ENCODE data around the gene INCA1.
"Not testable (repeated sequence)": the region's sequence is repeated elsewhere in the genome, so short reads cannot be mapped to it uniquely, and the experiment has no call there.

Gene INCA1, protein sequence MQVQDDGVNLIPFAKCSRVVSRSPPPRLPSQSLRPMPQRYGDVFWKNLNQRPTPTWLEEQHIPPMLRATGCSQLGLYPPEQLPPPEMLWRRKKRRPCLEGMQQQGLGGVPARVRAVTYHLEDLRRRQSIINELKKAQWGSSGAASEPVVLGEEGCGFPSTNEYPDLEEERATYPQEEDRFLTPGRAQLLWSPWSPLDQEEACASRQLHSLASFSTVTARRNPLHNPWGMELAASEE

DNA sequence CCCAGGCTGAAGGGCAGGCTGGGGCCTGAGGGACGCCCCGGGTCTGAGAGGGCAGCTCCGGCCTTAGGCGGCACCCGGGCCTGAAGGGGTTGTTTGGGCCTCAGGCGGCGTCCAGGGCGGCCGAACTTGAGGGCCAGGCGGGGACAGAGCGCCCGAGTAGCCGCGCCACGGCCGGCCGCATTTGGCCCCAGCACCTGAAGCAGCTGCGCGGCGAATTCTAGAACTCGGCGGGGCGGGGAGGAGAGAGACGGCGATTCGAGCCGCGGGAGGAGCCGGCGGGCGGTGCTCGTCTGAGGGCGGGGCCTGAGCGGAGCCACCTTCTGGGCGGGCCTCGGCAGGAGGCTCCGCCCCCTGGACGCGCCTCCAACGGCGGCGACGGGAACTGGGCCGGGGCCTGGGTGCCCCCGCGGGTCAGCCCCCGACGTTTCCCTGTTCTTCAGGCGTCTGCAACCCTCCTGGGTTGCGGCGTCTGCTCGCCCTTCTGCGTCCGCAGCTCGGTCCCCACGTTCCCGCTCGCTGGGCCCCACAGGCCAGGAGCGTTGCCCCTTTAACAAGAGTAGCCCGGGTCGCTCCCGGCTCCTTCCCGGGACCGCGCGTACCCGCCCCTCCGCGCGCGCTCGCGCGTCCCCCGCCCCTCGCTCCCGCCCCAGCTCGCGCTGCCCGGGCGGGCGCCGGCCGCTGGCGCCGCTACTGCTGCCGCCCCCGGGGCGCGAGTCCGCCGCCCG lies at the start of gene INCA1, which contains the start of gene KIF1C:
TSS of gene INCA1 (minus strand) at position 221 of the 725 bp plus-strand sequence. CDS start 3,085 bp downstream, outside the sequence.
TSS of gene KIF1C (plus strand) at position 649 of the 725 bp plus-strand sequence. CDS start 2,297 bp downstream, outside the sequence.
- TF ChIP-seq POLR2A (IDR thresholded peaks at IDR 0.05; ENCODE audit: low read length) (peak; percentile 41), GATA1 (IDR thresholded peaks at IDR 0.05; ENCODE audit: low read depth, low read length) (no peak)
- peak; percentile 91 to 96 for DNase-seq

DNA sequence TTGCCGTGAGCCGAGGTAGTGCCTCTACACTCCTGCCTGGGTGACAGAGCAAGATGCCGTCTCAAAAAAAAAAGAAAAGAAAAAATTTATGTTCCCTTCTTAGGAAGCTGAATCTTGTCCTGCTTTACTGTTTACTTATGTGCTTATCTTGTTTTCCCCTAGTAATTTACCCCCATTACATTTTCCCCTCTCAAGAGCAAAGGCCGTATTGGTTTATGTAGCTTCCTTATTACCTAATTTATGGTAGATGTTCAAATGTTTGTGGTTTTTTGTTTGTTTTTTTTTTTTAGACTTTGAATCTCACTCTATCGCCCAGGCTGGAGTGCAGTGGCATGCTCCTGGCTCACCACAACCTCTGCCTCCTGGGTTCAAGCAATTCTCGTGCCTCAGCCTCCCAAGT lies 48.2 kb upstream of the INCA1 start:
- no peak for TF ChIP-seq POLR2A (IDR thresholded peaks at IDR 0.05; ENCODE audit: low read length)
- TF ChIP-seq GATA1 (IDR thresholded peaks at IDR 0.05; ENCODE audit: low read depth, low read length) = no peak
- no peak for DNase-seq

DNA sequence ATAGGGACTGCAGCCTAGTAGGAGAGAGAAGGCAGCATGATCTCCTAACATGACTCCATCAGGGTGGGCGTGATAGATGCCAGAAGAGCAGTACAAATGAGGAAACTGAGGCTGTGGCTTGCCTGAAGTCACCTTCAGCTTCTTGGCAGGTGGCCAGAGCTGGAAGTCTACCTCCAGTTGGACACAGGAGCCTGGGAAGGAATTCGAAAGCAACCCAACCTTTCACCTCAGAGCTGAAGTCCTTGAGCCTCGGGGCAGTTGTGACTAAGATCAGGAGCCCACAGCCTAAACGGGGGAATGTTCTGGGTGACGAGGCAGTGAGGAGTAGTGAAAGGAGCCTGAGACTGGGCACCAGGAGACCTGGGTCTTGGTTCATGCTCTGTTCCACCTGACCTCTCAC lies 47.3 kb upstream of the INCA1 start:
- no peak for DNase-seq
- TF ChIP-seq POLR2A (IDR thresholded peaks at IDR 0.05; ENCODE audit: low read length) (no peak), GATA1 (IDR thresholded peaks at IDR 0.05; ENCODE audit: low read depth, low read length) (no peak)

DNA sequence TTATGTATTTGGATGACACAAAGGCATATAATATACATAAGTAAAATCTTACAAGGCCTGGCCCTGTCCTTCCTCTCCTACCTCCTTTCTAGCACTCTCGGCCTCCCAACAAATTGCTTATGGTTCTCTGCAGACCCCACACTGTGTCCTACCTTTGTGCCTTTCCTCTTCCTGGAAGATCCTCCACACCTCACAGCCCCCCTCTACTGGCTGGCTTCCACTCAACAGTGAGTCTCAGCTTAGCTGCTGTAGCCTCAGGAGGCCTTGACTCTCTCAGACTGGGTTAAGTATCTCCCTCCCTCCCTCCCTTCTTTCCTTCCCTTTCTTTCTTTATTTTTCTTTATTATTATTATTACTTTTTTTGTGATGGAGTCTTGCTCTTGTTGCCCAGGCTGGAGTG lies 46.2 kb upstream of the INCA1 start:
- no peak for DNase-seq
- TF ChIP-seq GATA1 (IDR thresholded peaks at IDR 0.05; ENCODE audit: low read depth, low read length) (no peak), POLR2A (IDR thresholded peaks at IDR 0.05; ENCODE audit: low read length) (no peak)

DNA sequence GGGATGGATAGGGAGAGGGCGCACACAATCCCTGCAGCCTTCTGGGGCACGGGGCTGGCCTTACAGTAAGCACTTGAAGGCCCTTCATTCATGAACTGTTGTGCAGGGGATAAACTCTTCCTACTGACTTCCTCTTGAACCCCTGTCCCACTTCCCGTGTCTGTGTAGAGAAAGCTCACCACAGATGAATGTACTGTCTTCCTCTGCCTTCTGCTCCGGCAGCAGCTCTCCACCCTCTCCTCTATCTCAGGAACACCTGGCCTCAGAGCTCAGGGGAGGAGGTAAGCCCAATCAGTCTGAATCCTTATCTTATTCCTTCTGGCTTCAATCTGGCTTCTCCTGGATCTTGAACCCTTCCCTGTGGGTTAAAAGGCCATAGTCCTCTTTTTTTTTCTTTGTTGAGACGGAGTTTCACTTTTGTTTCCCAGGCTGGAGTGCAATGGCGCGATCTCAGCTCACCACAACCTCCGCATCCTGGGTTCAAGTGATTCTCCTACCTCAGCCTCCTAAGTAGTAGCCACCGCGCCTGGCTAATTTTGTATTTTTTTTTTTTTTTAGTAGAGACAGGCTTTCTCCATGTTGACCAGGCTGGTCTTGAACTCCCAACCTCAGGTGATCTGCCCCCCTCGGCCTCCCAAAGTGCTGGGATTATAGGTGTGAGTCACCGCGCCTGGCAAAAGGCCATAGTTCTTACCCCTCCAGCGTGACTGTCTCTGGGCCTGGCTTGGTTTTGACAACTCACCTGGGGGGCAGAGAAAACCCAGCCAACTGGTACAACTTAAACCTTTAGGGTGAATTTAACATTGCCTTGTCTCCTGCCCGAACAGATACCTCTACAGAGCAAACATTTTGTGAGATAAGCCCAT lies 45.1 kb upstream of the INCA1 start:
- no peak for DNase-seq
- TF ChIP-seq GATA1 (IDR thresholded peaks at IDR 0.05; ENCODE audit: low read depth, low read length) (no peak), POLR2A (IDR thresholded peaks at IDR 0.05; ENCODE audit: low read length) (no peak)

DNA sequence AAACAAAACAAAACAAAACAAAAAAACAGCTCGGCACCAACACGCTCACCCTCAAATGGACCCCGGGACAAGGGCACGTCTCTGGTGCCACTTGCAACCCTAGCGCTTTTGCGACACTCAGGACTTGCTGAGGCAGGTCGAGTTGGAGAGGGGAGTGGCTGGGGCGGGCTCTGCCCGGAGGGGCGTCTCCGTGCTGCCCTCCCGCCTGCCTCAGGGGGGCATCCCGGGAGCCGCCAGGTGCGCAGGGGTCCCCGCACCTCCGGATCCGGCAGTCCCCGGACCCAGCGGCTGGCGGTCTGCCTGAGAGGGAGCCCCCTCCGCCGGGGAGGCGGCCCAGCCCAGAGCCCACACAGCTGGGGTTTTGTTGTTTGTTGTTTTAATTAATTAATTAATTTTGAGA lies 38.0 kb upstream of the INCA1 start, which contains the start of gene SLC52A1:
TSS of gene SLC52A1 (minus strand) at position 112 of the 400 bp plus-strand sequence. CDS start 820 bp downstream, outside the sequence.
- no peak for TF ChIP-seq GATA1 (IDR thresholded peaks at IDR 0.05; ENCODE audit: low read depth, low read length)
- TF ChIP-seq POLR2A (IDR thresholded peaks at IDR 0.05; ENCODE audit: low read length) = no peak
- no peak for DNase-seq

DNA sequence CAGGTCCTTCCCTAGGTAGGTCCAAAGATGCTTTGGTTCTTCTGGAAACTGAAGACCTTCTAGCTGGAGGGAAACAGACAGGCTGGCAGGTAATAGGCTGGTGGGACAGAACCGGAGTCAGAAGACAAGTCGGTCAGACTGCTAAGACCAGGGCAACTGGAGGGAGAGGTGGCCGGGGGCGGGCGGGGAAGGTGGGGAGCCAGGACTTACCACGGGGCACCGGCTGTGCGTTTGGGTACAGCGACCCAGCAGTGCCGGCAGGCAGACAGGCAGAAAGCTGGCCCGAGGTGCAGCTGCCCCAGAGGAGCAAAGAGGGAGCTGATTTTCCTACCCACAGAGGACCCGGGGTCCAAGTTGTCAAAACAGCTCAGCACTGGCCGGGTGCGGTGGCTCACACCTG lies 37.3 kb upstream of the INCA1 start:
- no peak for TF ChIP-seq POLR2A (IDR thresholded peaks at IDR 0.05; ENCODE audit: low read length)
- TF ChIP-seq GATA1 (IDR thresholded peaks at IDR 0.05; ENCODE audit: low read depth, low read length) = no peak
- DNase-seq = no peak

DNA sequence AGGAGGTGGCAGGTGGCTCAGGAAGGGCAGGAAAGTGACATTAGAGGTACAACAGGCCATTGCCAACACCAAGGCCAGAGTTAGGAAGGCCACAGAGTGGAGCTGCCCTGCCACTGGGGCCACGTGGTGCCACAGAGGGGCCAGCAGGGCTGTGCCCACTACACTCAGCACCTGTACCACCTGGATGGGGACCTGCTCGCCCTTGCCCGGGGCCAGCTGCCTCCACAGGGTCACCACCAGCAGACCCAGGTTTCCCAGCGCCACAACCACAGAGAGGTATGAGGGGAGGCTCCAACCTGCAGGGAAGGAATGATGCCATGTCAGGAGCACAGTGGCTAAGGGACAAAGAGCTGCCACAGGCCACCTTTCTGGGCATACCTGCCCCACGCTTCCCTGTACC lies 36.7 kb upstream of the INCA1 start:
- no peak for DNase-seq
- TF ChIP-seq POLR2A (IDR thresholded peaks at IDR 0.05; ENCODE audit: low read length) = no peak
- TF ChIP-seq GATA1 (IDR thresholded peaks at IDR 0.05; ENCODE audit: low read depth, low read length) = no peak

DNA sequence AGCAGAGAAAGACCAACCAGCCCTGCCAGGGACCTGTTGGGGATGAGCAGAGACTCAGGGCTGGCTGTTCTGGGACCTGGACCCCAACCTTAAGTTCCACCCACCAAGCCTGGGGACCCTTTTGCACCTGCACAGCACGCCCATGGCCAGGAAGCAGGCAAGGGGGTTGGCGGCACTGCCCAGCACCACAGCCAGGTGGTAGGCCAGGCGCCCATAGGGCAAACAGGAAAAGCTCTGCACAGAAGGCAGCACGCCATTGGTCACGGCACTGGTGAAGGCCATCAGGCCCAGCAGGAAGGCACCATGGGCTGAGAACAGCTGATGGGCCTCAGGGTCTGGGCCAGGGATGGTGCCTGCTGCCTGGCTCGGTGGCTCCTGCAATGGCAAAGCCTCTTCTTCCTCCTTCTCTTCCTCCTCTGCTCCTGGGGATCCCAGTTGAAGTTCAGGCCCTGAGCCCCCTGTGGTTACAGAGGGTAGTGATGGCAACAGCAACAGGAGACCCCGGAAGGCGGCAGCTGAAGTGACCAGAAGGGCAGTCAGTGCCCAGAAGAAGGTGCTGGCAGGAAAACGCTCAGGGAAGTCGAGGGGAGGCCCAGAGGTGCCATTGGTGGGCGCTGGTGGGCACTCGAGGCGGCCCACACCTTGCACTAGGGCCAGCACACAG lies 36.2 kb upstream of the INCA1 start:
- DNase-seq = no peak
- TF ChIP-seq POLR2A (IDR thresholded peaks at IDR 0.05; ENCODE audit: low read length) = no peak
- no peak for TF ChIP-seq GATA1 (IDR thresholded peaks at IDR 0.05; ENCODE audit: low read depth, low read length)

DNA sequence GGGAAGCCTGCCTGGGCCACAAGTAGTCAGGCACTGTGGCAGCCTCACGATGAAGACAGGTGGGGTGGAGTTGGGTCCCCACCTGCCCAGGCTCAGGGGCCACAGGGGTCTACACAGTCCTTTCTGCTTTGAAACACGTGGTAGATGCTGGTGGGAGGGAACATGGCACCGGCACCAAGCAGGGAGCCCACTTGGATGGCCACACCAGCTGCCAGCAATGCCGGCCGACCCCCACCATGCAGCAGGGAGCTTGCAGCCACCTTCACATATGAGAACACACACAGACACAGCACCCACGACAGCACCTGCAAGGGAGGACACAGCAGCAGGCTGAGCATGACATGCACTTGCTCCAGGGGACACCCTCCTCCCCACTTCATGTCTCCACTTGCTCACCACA lies 35.5 kb upstream of the INCA1 start:
- DNase-seq = no peak
- TF ChIP-seq POLR2A (IDR thresholded peaks at IDR 0.05; ENCODE audit: low read length) (no peak), GATA1 (IDR thresholded peaks at IDR 0.05; ENCODE audit: low read depth, low read length) (no peak)

DNA sequence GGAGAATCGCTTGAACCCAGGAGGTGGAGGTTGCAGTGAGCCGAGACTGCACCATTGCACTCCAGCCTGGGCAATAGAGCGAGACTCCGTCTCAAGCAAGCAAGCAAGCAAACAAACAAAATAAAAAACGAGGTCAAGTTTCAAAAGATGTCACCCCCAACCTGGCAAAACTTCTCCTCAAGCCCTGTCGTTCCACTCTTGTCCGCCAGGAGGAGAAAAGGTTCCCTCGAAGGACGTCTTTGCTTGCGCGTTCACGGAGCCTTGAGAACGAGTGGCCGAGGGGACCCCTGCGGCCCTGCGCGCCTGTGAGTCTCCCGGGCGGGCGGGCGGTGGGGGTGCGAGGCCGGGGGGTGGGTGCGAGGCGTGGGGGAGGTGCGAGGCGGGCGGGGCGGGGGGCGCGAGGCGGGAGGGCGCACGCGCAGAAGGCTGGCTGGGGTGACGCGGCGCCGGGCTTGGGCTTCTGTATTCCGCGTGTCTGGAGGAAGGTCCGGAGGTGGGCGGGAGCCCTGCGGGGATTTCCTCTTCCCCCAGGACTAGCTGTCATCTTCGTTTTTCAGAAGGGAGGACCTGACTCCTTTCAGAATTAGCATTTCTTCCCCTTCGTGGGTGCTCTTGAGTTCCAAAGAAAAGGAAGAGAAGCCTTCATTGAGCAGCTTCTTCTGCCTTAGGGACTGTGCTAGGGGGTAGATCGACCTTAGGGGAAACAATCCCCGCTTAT lies 34.2 kb upstream of the INCA1 start:
- no peak for TF ChIP-seq POLR2A (IDR thresholded peaks at IDR 0.05; ENCODE audit: low read length)
- TF ChIP-seq GATA1 (IDR thresholded peaks at IDR 0.05; ENCODE audit: low read depth, low read length) = no peak
- peak; percentile 79 to 84 for DNase-seq

DNA sequence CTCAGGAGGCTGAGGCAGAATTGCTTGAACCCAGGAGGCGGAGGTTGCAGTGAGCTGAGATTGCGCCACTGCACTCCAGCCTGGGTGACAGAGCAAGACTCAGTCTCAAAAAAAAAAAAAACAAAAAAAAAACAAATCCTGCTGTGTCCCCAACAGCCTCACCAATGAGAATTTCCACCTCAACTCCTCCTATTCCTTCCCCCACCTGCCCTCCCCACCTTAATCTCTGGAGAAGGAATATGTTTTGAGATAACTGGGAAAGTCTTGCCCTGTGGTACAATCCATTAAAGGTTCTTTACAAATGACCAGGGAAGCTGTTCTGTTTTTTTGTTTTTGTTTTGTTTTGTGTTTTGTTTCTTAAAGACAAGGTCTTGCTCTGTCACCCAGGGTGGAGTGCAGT lies 32.8 kb upstream of the INCA1 start:
- DNase-seq = not testable (repeated sequence)

DNA sequence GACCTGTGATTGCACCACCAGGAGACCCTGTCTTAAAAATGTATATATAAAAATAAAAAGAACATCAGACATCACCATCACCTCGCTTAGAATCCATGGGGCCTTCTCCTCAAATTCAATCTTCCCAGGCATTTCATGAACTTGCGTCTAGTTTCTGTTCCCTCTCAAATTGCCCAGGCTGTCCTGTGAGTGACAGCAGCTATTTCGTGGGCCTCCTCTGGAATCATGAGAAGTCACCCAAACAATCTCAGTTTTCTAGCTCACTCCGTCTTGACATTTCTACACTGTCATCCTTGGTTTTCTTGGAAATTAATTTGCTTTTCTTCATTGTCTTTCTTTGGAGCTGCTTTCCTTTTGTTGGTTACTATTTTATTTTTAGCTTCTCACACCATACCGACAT lies 30.6 kb upstream of the INCA1 start:
- TF ChIP-seq GATA1 (IDR thresholded peaks at IDR 0.05; ENCODE audit: low read depth, low read length) (no peak), POLR2A (IDR thresholded peaks at IDR 0.05; ENCODE audit: low read length) (no peak)
- DNase-seq = no peak

All from erythroblast (primary cell).